ENCODE data around the gene PIGC. TPM values are rescaled to one million over a fixed set of nuclear protein-coding genes. Genes with fewer than 3 reads are reported as not detected.

PIGC gene
- 10 to 100 TPM; 18.5 to 20.1 TPM for total RNA-seq

GRCh38 chr1:172443666-172444453 is at the start of gene PIGC:
Gene PIGC (minus strand): TSS chr1:172444069. CDS start chr1:172442622, 1,447 bp downstream.
- Mint-ChIP-seq H3K4me1 (peaks cover 28% of the 10 kb centered on the region), H3K27me3 (no peaks in the 10 kb centered on the region), H3K9me3 (no peaks in the 10 kb centered on the region), H3K27ac (peak within 1 kb of the TSS; percentile 89), H3K36me3 (peaks cover 28% of the 10 kb centered on the region), H3K4me3 (peak within 1 kb of the TSS; percentile 89)
- DNase-seq, result peak; percentile 92

- Mint-ChIP-seq H3K4me3 (no peak overlapping the region), H3K4me1 (peaks cover 2% of the 10 kb centered on the region), H3K27me3 (peaks cover 10% of the 10 kb centered on the region), H3K9me3 (no peaks in the 10 kb centered on the region), H3K36me3 (no peaks in the 10 kb centered on the region), H3K27ac (no peak overlapping the region)
- DNase-seq, result no peak
These were observed 48.6 kb upstream of the PIGC start for GRCh38 chr1:172492421-172492820.

- no peak for DNase-seq
- H3K4me1 Mint-ChIP-seq, result peaks cover 3% of the 10 kb centered on the region
- no peak overlapping the region for H3K27ac Mint-ChIP-seq
- no peaks in the 10 kb centered on the region for H3K9me3 Mint-ChIP-seq
- peaks cover 11% of the 10 kb centered on the region for H3K27me3 Mint-ChIP-seq
- no peak overlapping the region for H3K4me3 Mint-ChIP-seq
- H3K36me3 Mint-ChIP-seq, result no peaks in the 10 kb centered on the region
These were observed 46.0 kb upstream of the PIGC start for GRCh38 chr1:172489847-172490246.

- no peaks in the 10 kb centered on the region for H3K9me3 Mint-ChIP-seq
- no peak overlapping the region for H3K4me3 Mint-ChIP-seq
- H3K4me1 Mint-ChIP-seq, result peaks cover 4% of the 10 kb centered on the region
- H3K27me3 Mint-ChIP-seq, result peaks cover 11% of the 10 kb centered on the region
- no peaks in the 10 kb centered on the region for H3K36me3 Mint-ChIP-seq
- DNase-seq, result no peak
- H3K27ac Mint-ChIP-seq, result no peak overlapping the region
These were observed 44.5 kb upstream of the PIGC start for GRCh38 chr1:172488393-172488792.

GRCh38 chr1:172487550-172487949 is 43.7 kb upstream of the PIGC start:
- H3K27ac Mint-ChIP-seq, result no peak overlapping the region
- H3K4me3 Mint-ChIP-seq, result no peak overlapping the region
- H3K4me1 Mint-ChIP-seq, result peaks cover 4% of the 10 kb centered on the region
- H3K9me3 Mint-ChIP-seq, result no peaks in the 10 kb centered on the region
- no peaks in the 10 kb centered on the region for H3K36me3 Mint-ChIP-seq
- peaks cover 11% of the 10 kb centered on the region for H3K27me3 Mint-ChIP-seq
- DNase-seq, result no peak

GRCh38 chr1:172486805-172487454 is 43.1 kb upstream of the PIGC start:
- Mint-ChIP-seq H3K36me3 (no peaks in the 10 kb centered on the region), H3K4me1 (peaks cover 4% of the 10 kb centered on the region), H3K27me3 (peaks cover 11% of the 10 kb centered on the region), H3K9me3 (no peaks in the 10 kb centered on the region), H3K4me3 (no peak overlapping the region), H3K27ac (no peak overlapping the region)
- no peak for DNase-seq

GRCh38 chr1:172485626-172486025 is 41.8 kb upstream of the PIGC start:
- DNase-seq, result no peak
- Mint-ChIP-seq H3K27ac (no peak overlapping the region), H3K36me3 (no peaks in the 10 kb centered on the region), H3K4me3 (no peak overlapping the region), H3K9me3 (no peaks in the 10 kb centered on the region), H3K27me3 (peaks cover 9% of the 10 kb centered on the region), H3K4me1 (peaks cover 4% of the 10 kb centered on the region)

GRCh38 chr1:172484252-172484651 is 40.4 kb upstream of the PIGC start:
- no peak for DNase-seq
- Mint-ChIP-seq H3K36me3 (peaks cover 3% of the 10 kb centered on the region), H3K4me3 (no peak overlapping the region), H3K27ac (no peak overlapping the region), H3K27me3 (peaks cover 13% of the 10 kb centered on the region), H3K4me1 (peaks cover 9% of the 10 kb centered on the region), H3K9me3 (no peaks in the 10 kb centered on the region)

- Mint-ChIP-seq H3K4me3 (no peak overlapping the region), H3K4me1 (peaks cover 9% of the 10 kb centered on the region), H3K9me3 (no peaks in the 10 kb centered on the region), H3K36me3 (peaks cover 3% of the 10 kb centered on the region), H3K27ac (no peak overlapping the region), H3K27me3 (peaks cover 13% of the 10 kb centered on the region)
- DNase-seq, result no peak
These were observed 39.6 kb upstream of the PIGC start for GRCh38 chr1:172483448-172483847.

GRCh38 chr1:172482044-172482443 is 38.2 kb upstream of the PIGC start:
- no peak overlapping the region for H3K27ac Mint-ChIP-seq
- H3K27me3 Mint-ChIP-seq, result peaks cover 8% of the 10 kb centered on the region
- H3K9me3 Mint-ChIP-seq, result no peaks in the 10 kb centered on the region
- H3K36me3 Mint-ChIP-seq, result peaks cover 3% of the 10 kb centered on the region
- H3K4me1 Mint-ChIP-seq, result peaks cover 8% of the 10 kb centered on the region
- no peak for DNase-seq
- no peak overlapping the region for H3K4me3 Mint-ChIP-seq

GRCh38 chr1:172480431-172480830 is 36.6 kb upstream of the PIGC start:
- peaks cover 3% of the 10 kb centered on the region for H3K36me3 Mint-ChIP-seq
- no peaks in the 10 kb centered on the region for H3K9me3 Mint-ChIP-seq
- H3K4me1 Mint-ChIP-seq, result peaks cover 8% of the 10 kb centered on the region
- DNase-seq, result no peak
- peaks cover 8% of the 10 kb centered on the region for H3K27me3 Mint-ChIP-seq
- H3K4me3 Mint-ChIP-seq, result no peak overlapping the region
- no peak overlapping the region for H3K27ac Mint-ChIP-seq

GRCh38 chr1:172478485-172478884 is 34.6 kb upstream of the PIGC start:
- H3K4me1 Mint-ChIP-seq, result peaks cover 6% of the 10 kb centered on the region
- H3K9me3 Mint-ChIP-seq, result no peaks in the 10 kb centered on the region
- H3K4me3 Mint-ChIP-seq, result no peak overlapping the region
- DNase-seq, result no peak
- H3K36me3 Mint-ChIP-seq, result peaks cover 3% of the 10 kb centered on the region
- no peak overlapping the region for H3K27ac Mint-ChIP-seq
- H3K27me3 Mint-ChIP-seq, result peaks cover 12% of the 10 kb centered on the region

- peaks cover 6% of the 10 kb centered on the region for H3K4me1 Mint-ChIP-seq
- H3K27me3 Mint-ChIP-seq, result peaks cover 12% of the 10 kb centered on the region
- no peak overlapping the region for H3K27ac Mint-ChIP-seq
- H3K36me3 Mint-ChIP-seq, result peaks cover 3% of the 10 kb centered on the region
- H3K4me3 Mint-ChIP-seq, result no peak overlapping the region
- no peaks in the 10 kb centered on the region for H3K9me3 Mint-ChIP-seq
- DNase-seq, result no peak
These were observed 33.9 kb upstream of the PIGC start for GRCh38 chr1:172477741-172478140.

GRCh38 chr1:172477216-172477615 is 33.3 kb upstream of the PIGC start:
- Mint-ChIP-seq H3K27me3 (peaks cover 12% of the 10 kb centered on the region), H3K36me3 (peaks cover 3% of the 10 kb centered on the region), H3K9me3 (no peaks in the 10 kb centered on the region), H3K27ac (no peak overlapping the region), H3K4me3 (no peak overlapping the region), H3K4me1 (peaks cover 6% of the 10 kb centered on the region)
- DNase-seq, result no peak

- no peak overlapping the region for H3K27ac Mint-ChIP-seq
- DNase-seq, result no peak
- H3K27me3 Mint-ChIP-seq, result peaks cover 8% of the 10 kb centered on the region
- no peaks in the 10 kb centered on the region for H3K9me3 Mint-ChIP-seq
- peaks cover 6% of the 10 kb centered on the region for H3K4me1 Mint-ChIP-seq
- H3K4me3 Mint-ChIP-seq, result no peak overlapping the region
- peaks cover 3% of the 10 kb centered on the region for H3K36me3 Mint-ChIP-seq
These were observed 32.4 kb upstream of the PIGC start for GRCh38 chr1:172476218-172476811.

All from activated naive CD8-positive, alpha-beta T cell treated with anti-CD3 and anti-CD28 coated beads for 36 hours (primary cell).